Stimulated activated CD8-positive, alpha-beta memory T cell treated with anti-CD3 and anti-CD28 coated beads, Interleukin-12 subunit alpha, Interleukin-12 subunit beta, amount 100 ng/mL, for 24 hours (primary cell): ENCODE results near the gene HRH3.

Experiments
- DNase-seq: peaks from one replicate; pipeline ENCODE4 v3.0.0-alpha.2; 2020; ENCODE audit errors: extremely low read depth

The HRH3 gene

DNA sequence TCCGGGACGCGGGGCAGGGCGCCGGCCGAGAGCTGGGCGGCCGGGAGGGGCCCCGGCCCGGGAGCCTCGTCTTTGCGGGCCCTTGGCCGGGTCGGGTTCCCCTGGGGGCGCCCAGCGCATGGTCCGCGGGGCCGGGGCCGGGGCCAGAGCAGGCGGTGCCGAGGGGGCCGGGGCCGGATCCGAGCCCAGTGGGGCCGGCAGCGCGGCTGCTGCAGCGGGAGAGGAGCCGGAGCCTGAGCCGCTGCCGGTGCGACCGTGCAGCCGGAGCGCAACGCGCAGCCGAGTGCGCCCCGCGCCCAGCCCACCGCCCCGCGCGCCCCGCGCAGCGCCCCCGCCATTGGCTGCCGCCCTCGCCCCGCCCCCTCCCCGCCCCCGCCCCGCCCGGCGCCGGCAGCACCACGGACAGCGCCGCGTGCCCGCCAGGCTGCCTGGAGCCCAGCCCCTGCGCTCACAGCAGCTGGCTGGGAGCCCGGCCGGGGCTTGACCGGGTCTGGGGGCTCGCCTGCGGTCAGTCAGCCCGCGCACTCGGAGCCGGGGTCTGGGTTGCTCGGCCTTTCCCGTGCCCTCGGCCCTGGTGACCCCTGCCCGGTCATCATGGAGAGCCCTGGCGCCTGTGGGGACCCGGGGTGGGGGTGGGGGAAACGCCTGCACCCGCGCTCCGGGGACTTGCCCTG, at the start of gene HRH3:
Gene HRH3, minus strand, starts transcription at position 287 of the 674 bp plus-strand sequence. CDS start 308 bp downstream, outside the sequence.
- DNase-seq: no peak

DNA sequence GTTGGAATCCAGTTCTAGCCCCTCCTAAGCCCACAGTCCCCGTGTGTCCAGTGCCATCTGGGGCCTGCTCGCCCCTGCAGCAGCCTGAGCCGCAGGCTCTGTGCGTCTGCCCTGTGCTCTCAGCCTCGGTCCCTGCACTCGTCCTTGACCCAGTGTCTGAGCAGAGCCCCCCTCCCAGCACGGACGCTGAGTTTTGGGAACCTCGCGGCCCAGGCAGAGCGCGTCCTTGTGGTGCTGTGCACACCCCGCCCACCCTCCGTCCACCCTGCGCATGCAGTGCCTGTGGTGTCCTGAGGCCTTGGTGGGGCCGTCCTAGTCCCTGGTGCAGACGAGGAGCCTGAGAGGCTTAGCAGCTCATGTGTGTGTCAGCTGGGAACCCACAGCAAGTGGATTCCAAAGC, 49.8 kb upstream of the HRH3 start:
- DNase-seq: no peak

DNA sequence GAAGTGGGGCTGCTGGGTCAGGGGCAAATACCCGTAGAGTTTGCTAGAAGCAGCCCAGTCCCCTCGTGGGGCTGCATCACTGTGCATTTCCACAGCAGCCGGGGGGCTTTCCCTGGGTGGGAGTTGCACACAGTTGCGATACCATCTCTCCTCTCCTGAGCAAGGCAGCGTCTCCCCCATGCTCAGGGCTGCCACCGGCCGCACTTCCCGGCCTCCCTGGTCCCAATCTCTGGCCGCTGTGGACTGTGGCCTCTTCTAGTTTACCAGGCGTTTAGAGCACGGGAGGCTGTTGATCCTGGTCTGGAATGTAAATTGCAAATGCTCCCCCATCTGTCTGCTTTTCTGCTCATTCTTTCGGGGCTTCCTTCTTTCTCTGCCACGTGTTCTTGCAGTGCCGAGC, 49.3 kb upstream of the HRH3 start:
- DNase-seq: no peak

DNA sequence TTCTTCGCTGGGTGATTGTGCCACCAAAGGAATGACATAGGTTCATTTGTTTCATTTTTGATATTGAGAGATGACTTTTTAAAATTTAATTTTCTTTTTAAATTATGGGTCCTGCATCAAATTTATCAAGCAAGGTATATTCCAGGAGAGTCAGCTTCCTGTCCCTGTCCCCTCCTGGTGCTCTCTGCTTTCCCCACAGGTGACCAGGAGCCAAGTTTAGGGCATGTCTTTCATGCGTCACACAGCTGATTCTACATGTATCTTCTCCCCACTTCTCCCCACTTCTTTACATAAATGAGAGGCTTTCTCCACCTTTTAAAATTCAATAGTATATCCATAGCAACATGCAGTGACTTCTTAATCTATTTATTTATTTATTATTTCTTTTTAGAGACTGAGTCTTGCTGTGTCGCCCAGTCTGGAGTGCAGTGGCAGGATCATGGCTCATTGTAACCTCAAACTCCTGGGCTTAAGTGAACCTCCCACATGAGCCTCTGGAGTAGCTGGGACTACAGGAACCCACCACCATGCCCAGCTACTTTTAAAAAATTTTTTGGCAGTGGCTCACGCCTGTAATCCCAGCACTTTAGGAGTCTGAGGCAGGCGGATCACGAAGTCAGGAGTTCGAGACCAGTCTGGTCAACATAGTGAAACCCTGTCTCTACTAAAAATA, 48.3 kb upstream of the HRH3 start:
- DNase-seq: no peak

DNA sequence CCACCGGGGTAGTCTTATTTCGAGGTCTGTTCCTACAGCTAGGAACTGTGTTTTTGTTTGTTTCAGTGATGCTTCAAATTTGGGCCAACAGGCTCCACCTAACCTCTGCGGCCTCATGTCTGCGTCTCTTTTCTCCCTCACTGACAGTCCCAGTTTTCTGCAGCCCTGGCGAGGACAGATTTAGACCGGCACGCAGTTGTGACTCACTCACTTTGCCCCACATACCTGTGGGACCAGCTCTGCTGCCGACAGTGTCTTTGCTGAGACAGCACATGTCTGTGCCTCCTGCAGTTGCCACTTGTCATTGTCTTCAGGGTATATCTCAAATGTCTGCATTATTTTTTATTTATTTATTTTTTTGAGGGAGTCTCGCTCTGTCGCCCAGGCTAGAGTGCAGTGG, 47.5 kb upstream of the HRH3 start:
- DNase-seq: no peak

DNA sequence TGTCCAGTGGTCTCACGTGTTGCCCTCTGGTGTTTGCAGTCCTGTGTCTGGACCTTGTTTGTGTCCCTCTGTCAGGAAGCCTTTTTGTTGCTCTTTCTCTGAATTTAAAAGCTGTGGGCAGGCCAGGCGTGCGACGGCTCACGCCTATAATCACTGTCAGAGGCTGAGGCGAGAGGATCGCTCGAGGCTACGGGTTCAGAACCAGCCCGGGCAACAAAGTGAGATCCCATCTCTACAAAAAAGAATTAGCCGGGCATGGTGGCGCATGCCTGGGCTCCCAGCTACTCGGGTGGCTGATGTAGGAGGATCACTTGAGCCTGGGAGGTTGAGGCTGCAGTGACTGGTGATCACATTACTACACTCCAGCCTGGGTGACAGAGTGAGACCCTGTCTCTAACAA, 46.8 kb upstream of the HRH3 start:
- no peak for DNase-seq

DNA sequence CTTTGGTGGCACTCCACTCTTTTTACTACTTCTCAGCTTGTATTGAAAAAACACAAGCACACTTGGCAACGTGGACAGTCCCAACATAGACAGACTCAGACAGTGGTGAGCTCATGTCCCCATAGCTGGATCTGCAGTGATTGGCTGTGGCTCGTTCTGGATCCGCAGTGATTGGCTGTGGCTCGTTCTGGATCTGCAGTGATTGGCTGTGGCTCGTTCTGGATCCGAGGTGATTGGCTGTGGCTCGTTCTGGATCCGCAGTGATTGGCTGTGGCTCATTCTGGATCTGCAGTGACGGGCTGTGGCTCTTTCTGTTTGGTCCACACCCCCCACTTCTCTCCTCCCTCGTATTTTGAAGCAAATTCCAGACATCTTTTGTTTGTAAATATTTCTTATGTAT, 46.3 kb upstream of the HRH3 start:
- no peak for DNase-seq

DNA sequence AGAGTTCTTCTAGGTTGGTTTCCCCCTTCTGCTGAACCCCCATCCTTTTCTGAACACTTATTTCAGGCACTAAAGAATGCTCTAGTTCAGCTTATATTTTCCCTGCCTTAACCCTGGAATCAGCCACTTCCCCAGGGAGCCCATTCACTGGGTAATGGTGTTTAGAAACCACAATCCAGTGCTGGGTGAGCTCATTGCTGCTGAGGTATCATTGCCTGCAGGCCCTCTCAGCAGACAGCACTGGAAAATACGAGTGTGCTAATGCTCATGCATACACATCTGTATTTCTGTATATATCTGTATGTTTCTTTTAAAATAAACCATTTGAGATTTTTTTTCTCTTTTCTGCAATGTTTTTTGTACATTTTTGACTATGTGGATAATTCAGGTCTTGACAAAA, 45.3 kb upstream of the HRH3 start:
- DNase-seq: no peak

DNA sequence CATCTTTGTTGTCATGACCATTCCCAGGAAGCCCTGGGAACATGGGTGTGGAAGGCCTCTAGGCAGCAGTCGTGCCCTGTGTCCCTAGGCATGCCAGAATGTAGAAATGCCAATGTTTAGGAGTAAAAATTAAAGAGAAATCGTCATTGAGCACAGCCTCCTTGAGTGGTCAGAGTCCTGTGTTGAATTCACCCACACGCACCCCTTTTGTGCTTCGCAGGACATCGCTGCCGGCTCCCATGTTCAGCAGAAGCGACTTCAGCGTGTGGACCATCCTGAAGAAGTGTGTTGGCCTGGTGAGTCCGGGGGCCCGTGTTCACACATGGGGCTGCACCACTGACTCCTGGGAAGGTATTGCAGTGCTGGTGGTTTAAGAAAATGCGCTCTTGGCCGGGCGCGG, 43.3 kb upstream of the HRH3 start:
- DNase-seq: no peak

DNA sequence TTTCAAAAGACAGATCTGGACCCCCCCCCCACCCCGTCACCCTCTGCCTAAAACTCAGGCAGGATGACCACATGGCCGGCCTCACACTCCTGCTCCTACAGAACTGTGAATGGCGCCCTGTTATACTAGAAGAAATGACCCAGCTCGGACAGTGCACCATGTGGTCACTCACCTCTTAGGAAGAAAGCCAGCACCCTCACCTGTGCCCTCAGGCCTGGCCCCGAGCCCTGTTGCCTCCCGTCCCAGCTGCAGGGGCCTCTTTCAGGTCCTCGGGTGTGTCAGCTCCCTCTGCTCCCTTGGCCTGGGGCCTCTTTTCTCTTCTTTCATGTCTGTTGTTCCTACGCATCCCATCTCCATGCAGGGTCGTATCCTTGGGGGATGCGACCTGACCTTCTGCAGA, 42.0 kb upstream of the HRH3 start:
- no peak for DNase-seq

DNA sequence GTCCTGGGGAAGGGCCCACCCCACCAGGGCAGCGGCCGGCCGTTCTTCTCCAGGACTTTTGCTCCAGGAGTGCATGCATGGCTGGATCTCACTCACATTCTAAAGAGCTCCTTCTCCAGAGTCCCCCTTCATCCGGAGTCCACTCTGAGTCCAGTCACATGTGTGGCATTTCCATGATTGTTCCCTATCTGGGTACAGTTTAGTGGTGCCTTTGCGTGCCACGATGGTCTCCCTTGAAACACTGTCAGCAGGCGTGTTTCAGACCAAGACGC, 39.2 kb upstream of the HRH3 start:
- no peak for DNase-seq

DNA sequence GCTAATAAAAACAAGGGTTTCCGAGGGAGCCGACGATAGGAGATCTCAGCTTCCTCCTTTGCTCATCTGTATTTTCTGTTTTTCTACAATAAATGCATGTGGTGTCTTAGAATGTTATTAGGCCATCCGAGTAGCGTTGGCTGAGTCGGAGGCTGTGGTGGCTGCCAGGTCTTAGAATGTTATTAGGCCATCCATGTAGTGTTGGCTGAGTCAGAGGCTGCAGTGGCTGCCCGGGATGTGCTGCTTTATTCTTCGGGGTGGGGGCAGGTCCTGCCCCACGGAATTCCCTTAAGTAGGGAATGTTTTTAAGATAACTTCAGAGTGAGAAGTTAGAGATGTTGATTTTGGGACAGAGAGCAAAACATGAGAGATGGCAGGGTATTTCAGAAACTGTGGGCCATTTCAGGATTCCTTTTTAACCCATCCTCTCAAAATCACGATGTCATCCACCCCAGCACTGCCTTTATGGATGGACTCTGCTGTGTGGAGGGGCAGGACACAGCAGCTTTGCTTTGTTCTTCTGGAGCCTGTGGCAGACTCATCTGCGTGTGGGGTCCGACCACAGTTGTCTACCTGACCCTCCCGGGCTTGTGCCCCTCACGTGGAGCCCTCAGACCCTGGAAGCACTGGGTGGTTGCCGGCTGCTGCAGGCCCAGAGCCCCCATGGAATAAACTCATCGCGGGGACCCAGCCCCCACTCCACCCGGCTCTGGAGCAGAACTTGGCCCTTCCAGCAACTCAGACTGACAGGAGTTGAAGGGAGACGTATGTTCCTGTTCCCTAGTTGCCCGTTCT, 38.6 kb upstream of the HRH3 start:
- DNase-seq: no peak

DNA sequence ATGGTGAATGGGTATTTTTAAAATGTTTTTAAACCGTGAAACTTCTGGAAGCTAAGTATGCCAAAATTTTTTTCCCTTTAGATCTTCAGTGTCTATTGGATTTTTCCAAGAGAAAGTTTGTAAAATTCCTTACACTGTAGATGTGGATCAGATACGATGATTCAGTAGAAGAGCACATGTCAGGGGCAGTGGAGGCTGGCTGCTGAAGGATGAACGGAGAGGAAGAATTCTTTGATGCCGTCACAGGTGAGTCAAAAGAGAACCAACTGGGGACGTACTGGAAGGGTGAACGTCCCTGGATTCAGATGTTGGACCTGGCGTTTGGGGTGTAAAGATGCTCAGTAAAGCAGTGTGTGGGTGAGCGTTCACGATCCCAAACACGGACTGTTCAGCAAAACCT, 35.9 kb upstream of the HRH3 start:
- no peak for DNase-seq

DNA sequence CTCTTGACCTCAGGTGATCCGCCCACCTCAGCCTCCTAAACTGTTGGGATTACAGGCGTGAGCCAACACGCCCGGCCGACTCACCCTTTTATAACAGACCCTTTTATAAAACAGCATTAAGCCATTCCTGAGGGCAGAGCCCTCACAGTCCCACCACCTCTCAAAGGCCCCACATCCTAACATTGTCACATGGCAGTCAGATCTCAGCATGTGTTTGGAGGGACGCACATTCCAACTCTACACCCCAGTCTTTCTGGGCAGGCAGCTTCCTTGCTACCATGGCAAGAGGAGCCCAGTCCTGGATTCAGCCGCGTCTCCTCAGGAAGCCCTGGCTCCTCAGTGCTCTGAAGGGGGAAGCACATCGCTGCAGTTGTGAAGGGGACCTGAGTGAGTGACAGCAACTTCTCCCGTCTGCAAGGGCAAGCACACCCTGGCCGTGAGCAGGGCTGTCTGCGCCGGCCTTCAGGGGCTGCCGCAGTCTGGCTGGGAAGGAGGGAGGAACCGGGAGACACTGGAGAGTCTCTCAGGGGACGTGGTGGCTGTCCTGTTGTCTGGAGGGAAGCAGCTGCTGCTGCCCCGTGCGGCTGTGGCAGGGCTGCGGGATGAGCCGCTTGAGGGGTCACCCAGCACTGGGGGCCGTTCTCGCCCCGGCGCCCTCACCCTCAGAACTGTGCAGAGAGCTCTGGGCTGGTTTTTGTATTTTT, 34.1 kb upstream of the HRH3 start:
- no peak for DNase-seq

DNA sequence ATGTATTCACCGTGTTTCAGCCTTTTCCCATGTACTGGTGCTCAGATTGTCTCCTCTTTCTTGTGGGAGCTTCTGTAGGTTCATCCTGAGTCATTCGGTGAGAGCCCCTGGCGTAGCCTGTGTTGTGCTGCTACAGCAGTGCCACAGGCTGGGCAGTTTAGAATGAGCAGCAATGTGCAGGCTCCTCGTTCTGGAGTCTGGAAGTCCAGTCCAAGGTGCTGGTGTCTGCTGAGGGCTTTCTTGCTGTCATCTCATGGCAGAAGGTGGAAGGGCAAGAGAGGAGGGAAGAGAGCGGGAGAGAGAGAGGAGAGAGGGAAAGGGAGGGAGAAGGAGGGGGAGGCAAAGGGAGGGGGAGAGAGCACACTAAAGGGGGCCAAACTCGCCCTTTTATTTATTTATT, 33.3 kb upstream of the HRH3 start:
- no peak for DNase-seq

DNA sequence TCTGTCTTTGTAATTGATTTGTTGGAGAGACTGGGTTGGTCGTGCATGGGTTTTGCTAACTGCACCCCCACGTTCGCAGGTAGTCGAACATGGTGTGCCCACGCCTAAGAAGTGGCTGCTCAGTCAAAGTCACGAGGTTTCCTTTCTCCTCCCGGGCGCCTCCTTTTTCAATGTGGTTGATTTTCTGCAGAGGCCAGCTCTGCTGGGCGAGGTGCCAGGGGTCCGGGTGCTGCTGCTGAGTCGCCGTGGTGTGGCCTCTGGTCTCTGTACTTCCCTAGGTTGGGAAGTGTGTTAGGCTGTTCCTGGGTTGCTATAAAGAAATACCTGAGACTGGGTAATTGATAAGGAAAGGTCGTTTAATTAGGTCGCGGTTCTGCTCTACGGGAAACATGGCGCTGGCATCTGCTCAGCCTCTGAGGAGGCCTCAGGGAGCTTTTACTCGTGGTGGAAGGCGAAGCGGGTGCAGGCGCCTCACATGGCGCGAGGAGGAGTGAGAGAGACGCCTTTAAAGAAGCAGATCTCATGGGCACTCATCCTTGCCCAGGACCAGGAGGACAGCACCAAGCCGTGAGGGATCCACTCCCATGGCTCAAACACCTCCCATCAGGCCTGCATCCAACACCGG, 32.4 kb upstream of the HRH3 start:
- no peak for DNase-seq

DNA sequence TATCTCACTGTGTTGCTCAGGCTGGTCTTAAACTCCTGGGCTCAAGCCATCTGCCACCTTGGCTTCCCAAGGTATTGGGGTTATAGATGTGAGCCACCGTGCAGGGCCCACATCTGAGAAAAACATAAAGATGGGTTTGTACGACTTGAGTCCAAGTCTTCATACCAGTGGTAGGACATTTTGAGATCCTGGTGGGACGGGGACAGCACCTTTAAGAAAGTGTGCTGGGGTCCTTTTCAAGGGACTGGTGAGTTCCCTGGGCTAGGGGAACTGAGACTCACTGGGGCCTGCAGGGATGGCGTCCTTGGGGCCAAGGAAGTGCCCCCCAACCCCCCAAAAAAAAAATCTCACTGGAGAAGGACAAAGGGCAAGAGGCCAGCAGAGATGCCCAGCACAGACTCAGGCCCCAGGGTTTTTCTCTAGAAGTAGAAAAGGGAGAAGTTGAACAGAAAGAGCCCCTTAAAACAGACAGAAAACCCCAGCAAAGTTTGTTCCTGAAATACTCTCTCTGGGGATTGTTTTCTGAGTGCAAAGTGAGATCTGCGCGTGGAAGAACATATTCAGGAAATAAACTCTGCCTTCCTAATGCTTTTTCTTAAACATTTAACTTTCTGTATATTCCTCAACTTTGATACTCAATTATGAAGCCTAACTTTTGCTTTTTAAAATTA, 28.9 kb upstream of the HRH3 start:
- DNase-seq: no peak

DNA sequence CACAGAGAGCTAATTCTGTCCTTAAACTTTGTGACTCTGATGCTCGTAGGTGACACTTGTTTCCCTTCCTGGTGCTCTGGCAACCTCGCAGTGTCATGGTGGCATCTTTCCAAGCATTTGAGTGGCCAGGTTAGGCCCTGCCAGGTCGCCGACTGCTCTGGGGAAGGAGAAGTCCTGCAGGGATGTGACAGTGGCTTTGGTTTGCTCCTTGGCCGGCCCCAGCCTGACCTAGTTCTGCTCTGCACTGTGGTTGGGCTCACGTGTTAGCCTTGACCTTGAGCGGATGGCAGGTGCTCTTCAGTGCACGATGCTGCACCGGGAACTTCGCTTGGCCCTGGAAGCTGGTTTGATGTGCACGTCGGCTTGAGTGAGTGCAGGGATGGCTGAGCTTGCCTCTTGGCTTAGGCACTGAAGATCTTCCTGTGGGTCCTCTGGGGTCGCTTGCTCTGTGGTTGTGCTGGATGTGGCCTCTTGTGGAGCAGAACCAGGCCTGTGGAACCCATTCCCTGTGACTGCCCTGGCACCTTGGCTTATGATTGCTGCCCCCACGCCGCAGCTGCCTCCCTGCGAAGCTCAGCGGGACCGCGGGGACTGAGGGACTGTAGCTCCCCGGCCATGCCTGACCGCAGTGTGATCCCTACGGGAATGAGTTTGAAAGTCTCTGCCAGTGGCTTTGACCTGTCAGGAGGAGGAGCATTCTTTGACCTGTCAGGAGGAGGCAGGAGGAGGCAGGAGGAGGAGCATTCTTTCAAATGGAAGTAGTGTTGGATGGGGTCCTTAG, 27.0 kb upstream of the HRH3 start:
- DNase-seq: no peak

DNA sequence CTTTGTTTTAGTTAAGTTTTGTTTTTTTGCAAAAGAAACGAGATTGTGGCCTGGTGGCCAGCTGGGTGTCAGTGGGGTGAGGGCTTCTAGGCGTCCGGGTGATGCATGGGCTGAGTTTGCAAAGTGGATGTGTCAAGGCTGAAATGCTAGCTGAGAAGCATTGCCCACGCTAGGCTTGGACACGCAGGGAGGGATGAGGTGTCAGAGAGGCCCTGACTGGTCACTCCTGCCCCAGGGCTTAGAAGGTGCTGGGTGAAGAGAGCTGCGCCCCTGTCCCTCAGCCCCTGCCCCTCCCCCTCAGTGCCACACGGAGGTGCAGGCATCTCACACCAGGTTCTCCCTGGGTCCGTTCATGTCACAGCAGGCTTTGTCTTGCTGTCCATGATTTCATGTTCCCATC, 26.4 kb upstream of the HRH3 start:
- no peak for DNase-seq

DNA sequence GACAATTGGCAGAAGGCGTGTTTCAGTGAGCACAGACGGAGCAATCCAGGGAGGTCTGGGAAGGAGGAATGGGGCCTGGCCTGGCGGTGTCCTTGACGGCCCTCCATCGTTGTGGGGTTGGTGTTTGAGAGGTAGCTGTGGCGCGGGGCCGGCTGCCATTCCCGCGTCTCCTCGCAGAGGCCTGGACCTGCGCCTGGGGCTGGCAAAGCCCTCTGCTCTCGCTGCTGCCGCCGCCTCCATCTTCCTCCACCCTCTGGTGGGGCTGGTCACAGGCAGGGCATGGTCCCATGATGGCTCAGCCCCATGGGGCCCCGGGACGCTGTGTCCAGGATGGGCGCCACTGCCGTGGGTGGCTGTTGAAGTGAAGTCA, 25.8 kb upstream of the HRH3 start:
- no peak for DNase-seq

DNA sequence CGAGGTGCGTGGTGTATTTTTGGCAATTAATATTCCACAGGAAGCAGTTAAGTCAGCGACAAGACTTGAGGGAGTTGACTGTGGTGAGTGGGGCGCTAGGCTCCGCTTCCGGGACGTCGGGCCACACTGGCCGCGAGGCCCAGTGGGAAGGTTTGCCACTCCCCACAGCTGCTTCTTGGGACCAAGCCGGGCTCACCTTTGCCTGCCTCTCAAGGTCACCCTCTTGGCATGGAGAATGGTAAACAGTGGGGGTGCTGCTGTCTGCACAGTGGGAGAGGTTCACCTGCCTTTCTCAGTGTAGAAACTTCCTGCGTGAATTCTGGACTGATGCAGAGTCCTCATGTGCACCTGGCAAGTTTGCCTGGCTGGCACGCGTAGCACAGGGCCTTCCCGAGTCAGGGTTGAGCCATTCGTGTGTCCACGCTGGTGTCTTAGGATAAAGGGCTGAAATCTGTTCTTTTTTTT, 24.6 kb upstream of the HRH3 start:
- DNase-seq: no peak
